K562 (cell line): ENCODE results near the gene PRSS48. TPM values are rescaled to one million over a fixed set of nuclear protein-coding genes. Genes with fewer than 3 reads are reported as not detected.
"Not testable (repeated sequence)": the region's sequence is repeated elsewhere in the genome, so short reads cannot be mapped to it uniquely, and the experiment has no call there.

Experiments used
- ATAC-seq: fragments of 200-7000 bp; cut with Tn5 transposase; 3 replicates; pipeline ENCODE4 v1.9.1; 2020; ENCODE audit warnings: moderate library complexity
- BruUV-seq: library from RNA; stranded (reverse); fragments of 400-500 nt; replicated peaks from 2 replicates; lab custom pipeline; 2021; lab: Mats Ljungman, UMichigan
- CTCF ChIA-PET: fragments of 300-600 bp; formaldehyde crosslinking; extraction: SDS; loops from one replicate; lab custom pipeline; 2021; ENCODE audit warnings: low intra/inter-chr PET ratio; lab: Yijun Ruan, JAX
- POLR2A ChIA-PET: fragments of 300-600, 350-650 bp; sonication (Branson Sonifier 250); formaldehyde crosslinking; extraction: SDS; loops from one replicate; lab custom pipeline; 2021; ENCODE audit warnings: antibody characterized with exemption, inconsistent platforms; lab: Yijun Ruan, JAX
- DNase-seq, 4 experiments: peaks; one replicate each; pipeline versions ENCODE4 v3.0.0 to v3.0.0-alpha.2; 2011 to 2018; ENCODE audit warnings: low spot score in 3 of 4, mixed read lengths in 3 of 4; ENCODE audit errors: extremely low read depth in 1 of 4
- FAIRE-seq: peaks from 2 replicates; lab custom pipeline; 2011; peaks lifted over from hg19 to GRCh38; lab: Jason Lieb, UNC
- H2AFZ ChIP-seq: 2 replicates; pipeline ENCODE4 v1.6.0; 2011; ENCODE audit warnings: low read depth, low read length, control low read depth, inconsistent platforms
- H3K27ac ChIP-seq: fragments of 200-600 bp; 3 replicates; pipeline ENCODE4 v1.8.0; 2011; ENCODE audit warnings: low read depth, mild to moderate bottlenecking, control low read depth, inconsistent platforms, low read length, moderate library complexity, mixed read lengths; ENCODE audit errors: extremely low read depth
- H3K27me3 ChIP-seq, 2 experiments: fragments of 300-600 bp in 1 of 2; 2 replicates in 1 of 2; 3 replicates in 1 of 2; pipeline versions ENCODE4 v1.6.0 to v1.8.0; 2011; ENCODE audit warnings: inconsistent platforms in 2 of 2, low read length in 2 of 2, mild to moderate bottlenecking in 1 of 2, mixed read lengths in 1 of 2, moderate library complexity in 1 of 2; ENCODE audit not compliant: control insufficient read depth in 2 of 2, insufficient read depth in 2 of 2
- H3K36me3 ChIP-seq: fragments of 300-600 bp; 3 replicates; pipeline ENCODE4 v1.8.0; 2011; ENCODE audit warnings: mild to moderate bottlenecking, low read length, inconsistent platforms; ENCODE audit not compliant: control insufficient read depth, insufficient read depth
- H3K4me1 ChIP-seq, 2 experiments: fragments of 200-600 bp in 1 of 2; replicated peaks in 1 of 2; 2 replicates in 1 of 2; 3 replicates in 1 of 2; pipeline versions ENCODE4 v1.5.1 to v1.8.0; 2011; ENCODE audit warnings: inconsistent platforms in 2 of 2, low read length in 2 of 2, mild to moderate bottlenecking in 1 of 2, mixed read lengths in 1 of 2, moderate library complexity in 1 of 2; ENCODE audit not compliant: control insufficient read depth in 2 of 2, insufficient read depth in 2 of 2
- H3K4me2 ChIP-seq: 2 replicates; pipeline ENCODE4 v1.6.1; 2011; ENCODE audit warnings: low read length, control low read depth, inconsistent platforms, mixed read lengths; ENCODE audit not compliant: insufficient read depth
- H3K4me3 ChIP-seq: fragments of 200-600 bp; sonication (generic), shearing (Covaris generic); 2 replicates; pipeline ENCODE4 v1.5.1; 2016; ENCODE audit warnings: control low read depth, inconsistent platforms
- H3K79me2 ChIP-seq: fragments of 200-600 bp; 3 replicates; pipeline ENCODE4 v1.8.0; 2011; ENCODE audit warnings: low read length, inconsistent platforms; ENCODE audit not compliant: control insufficient read depth, insufficient read depth
- H3K9ac ChIP-seq, 2 experiments: 2 replicates each; pipeline versions ENCODE4 v1.6.0 to v1.6.1; 2011; ENCODE audit warnings: low read depth in 2 of 2, low read length in 2 of 2, control low read depth in 1 of 2, inconsistent platforms in 1 of 2, mild to moderate bottlenecking in 1 of 2, mixed read lengths in 1 of 2; ENCODE audit not compliant: insufficient read depth in 1 of 2
- H3K9me1 ChIP-seq: one replicate; pipeline ENCODE4 v1.6.0; 2011; ENCODE audit warnings: inconsistent platforms, mild to moderate bottlenecking, low read length, moderate library complexity; ENCODE audit not compliant: control insufficient read depth, insufficient read depth
- H3K9me3 ChIP-seq: replicated peaks from 2 replicates; pipeline ENCODE4 v1.5.1; 2011; ENCODE audit warnings: low read depth, low read length, inconsistent platforms; ENCODE audit not compliant: control insufficient read depth, insufficient read depth
- H4K20me1 ChIP-seq: replicated peaks from 2 replicates; pipeline ENCODE4 v1.6.1; 2011; ENCODE audit warnings: low read length, inconsistent platforms, mixed read lengths; ENCODE audit not compliant: control insufficient read depth, insufficient read depth
- ASH1L ChIP-seq: fragments of 450-650 bp; IDR thresholded peaks from 2 replicates; pipeline ENCODE4 v1.6.1; 2018; ENCODE audit warnings: borderline replicate concordance, mild to moderate bottlenecking, low read depth; ENCODE audit not compliant: partially characterized antibody
- THAP12 ChIP-seq: fragments of 250-450 bp; sonication (Bioruptor Pico); IDR thresholded peaks from 2 replicates; pipeline ENCODE4 v1.9.0; 2021; ENCODE audit warnings: mild to moderate bottlenecking, inconsistent platforms
- ZNF184 ChIP-seq: sonication (generic); formaldehyde crosslinking; IDR thresholded peaks from 2 replicates; pipeline ENCODE4 v1.5.0; 2020; ENCODE audit warnings: missing genetic modification reagents
- ZNF76 ChIP-seq: fragments of 250-450 bp; sonication (Bioruptor Pico); IDR thresholded peaks from 2 replicates; pipeline ENCODE4 v1.4.0; 2020; ENCODE audit warnings: mild to moderate bottlenecking, moderate library complexity, borderline replicate concordance
- in situ Hi-C: fragments of 300-500 bp; cut with MboI; formaldehyde crosslinking; loops from 4 replicates; pipeline ENCODE4 v1.15.0; 2018; ENCODE audit warnings: inconsistent platforms, mixed read lengths
- intact Hi-C: fragments of 100-400 bp; cut with micrococcal nuclease; formaldehyde crosslinking; loops from 2 replicates; pipeline ENCODE4 v1.14.2; 2022
- polyA plus RNA-seq, 8 experiments: library from polyadenylated mRNA; depleted of rRNA in 4 of 8; stranded (reverse) in 5 of 8; unstranded in 3 of 8; fragments of >200 nt; fragmentation: Nextera tagmentation in 2 of 8; fragmentation: Illumina TruSeq in 1 of 8; extraction: Ambion mirVana in 2 of 8; extraction: Trizol in 1 of 8; gene quantifications; 2 replicates each; pipeline versions ENCODE4 v1.2.1 to v1.2.3, GENCODE V29; 2011 to 2014; ENCODE audit warnings: inconsistent platforms in 1 of 8, missing spikeins in 1 of 8
- total RNA-seq, 7 experiments: library from RNA; depleted of rRNA in 6 of 7; stranded (reverse); fragments of >200 nt in 6 of 7; fragmentation: Illumina TruSeq in 2 of 7; extraction: Trizol in 2 of 7; gene quantifications; 2 replicates each; pipeline versions ENCODE4 v1.2.1 to v1.2.3, GENCODE V29; 2011 to 2021; ENCODE audit warnings: low replicate concordance in 1 of 7

PRSS48 gene
- total and polyA plus RNA-seq, 9 of the 15 experiments (the other 6 are each of a cell fraction or from before 2014, with no cell fraction given), result not detected

- TF ChIP-seq THAP12 (CRISPR knock-in tag) (no peak), ZNF76 (no peak), ASH1L (no peak)
Measured at GRCh38 chr4:151267822-151268535, 9.0 kb upstream of the PRSS48 start (continued).

- H3K9ac ChIP-seq, H3K27ac ChIP-seq, H3K4me1 ChIP-seq, H3K4me3 ChIP-seq, H3K79me2 ChIP-seq, in situ Hi-C loops, H3K27me3 ChIP-seq, BruUV-seq, intact Hi-C loops, H3K4me2 ChIP-seq, FAIRE-seq, H2AFZ ChIP-seq, CTCF ChIA-PET, H3K9me1 ChIP-seq, H4K20me1 ChIP-seq, POLR2A ChIA-PET, DNase-seq, ATAC-seq, H3K9me3 ChIP-seq, H3K36me3 ChIP-seq: not testable (repeated sequence)
- TF ChIP-seq ZNF184 (CRISPR knock-in tag), result peak; percentile 60; the same call in 1 of the 2 replicates
Measured at GRCh38 chr4:151268905-151269304, 8.1 kb upstream of the PRSS48 start.
